Stomach (tissue), 9 donors: ENCODE data around the gene PPP3R1. TPM values are rescaled to one million over a fixed set of nuclear protein-coding genes. Genes with fewer than 3 reads are reported as not detected.

Experiments used
- DNase-seq, 2 donors: peaks; one replicate each; pipeline versions ENCODE4 v3.0.0 to v3.0.0-alpha.2; 2013 to 2019
- H3K27ac ChIP-seq, 5 donors: fragments of 200-600 bp in 4 of 5; sonication (generic) in 4 of 5; one replicate each; pipeline ENCODE4 v1.5.1; 2013 to 2019; ENCODE audit warnings: mild to moderate bottlenecking in 1 of 5, moderate library complexity in 1 of 5
- H3K27me3 ChIP-seq, 3 donors: fragments of 200-600 bp; sonication (generic); one replicate each; pipeline ENCODE4 v1.5.1; 2017 to 2019; ENCODE audit warnings: mixed run types in 1 of 3
- H3K36me3 ChIP-seq, 4 donors: fragments of 200-600 bp; sonication (generic); 1 replicate in 3 of 4; 2 replicates in 1 of 4; pipeline ENCODE4 v1.5.1; 2016 to 2019
- H3K4me1 ChIP-seq, 4 donors: fragments of 200-600 bp; sonication (generic); one replicate each; pipeline ENCODE4 v1.5.1; 2016 to 2019
- H3K4me3 ChIP-seq, 4 donors: fragments of 200-600 bp; sonication (generic) in 3 of 4; one replicate each; pipeline ENCODE4 v1.5.1; 2016 to 2019; ENCODE audit warnings: mild to moderate bottlenecking in 1 of 4
- H3K9me3 ChIP-seq, 4 donors: fragments of 200-600 bp; sonication (generic); one replicate each; pipeline ENCODE4 v1.5.1; 2016 to 2019
- CTCF ChIP-seq, 7 experiments: fragments of 450-650 bp in 4 of 7; fragments of 200-600 bp in 3 of 7; sonication (generic) in 3 of 7; IDR thresholded peaks; one replicate each; pipeline ENCODE4 v1.5.1; 2016 to 2019; ENCODE audit warnings: antibody characterized with exemption in 7 of 7, control low read depth in 2 of 7, mild to moderate bottlenecking in 1 of 7
- EP300 ChIP-seq: sonication (generic); formaldehyde crosslinking; IDR thresholded peaks from one replicate; pipeline ENCODE4 v1.6.1; 2017; ENCODE audit warnings: antibody characterized with exemption
- POLR2A ChIP-seq, 4 donors: fragments of 450-650 bp; IDR thresholded peaks; one replicate each; pipeline ENCODE4 v1.6.1; 2016; ENCODE audit warnings: antibody characterized with exemption in 4 of 4, control low read depth in 2 of 4, mild to moderate bottlenecking in 1 of 4, moderate library complexity in 1 of 4
- POLR2AphosphoS5 ChIP-seq, 3 donors: sonication (generic); formaldehyde crosslinking; IDR thresholded peaks; one replicate each; pipeline ENCODE4 v1.6.1; 2016; ENCODE audit warnings: antibody characterized with exemption in 3 of 3
- WGBS, 5 donors: extraction: QIAGEN DNeasy Blood & Tissue Kit in 3 of 5; methylation state at CpG; one replicate each; pipeline versions ENCODE4 v1.1.5 to v1.1.7; 2013 to 2018; 5-methylcytosine and 5-hydroxymethylcytosine counted together
- intact Hi-C: fragments of 100-400 bp; cut with DNase I; formaldehyde crosslinking; loops from one replicate; pipeline ENCODE4 v1.15.1; 2023; ENCODE audit warnings: low total_unique reads
- polyA plus RNA-seq, 3 donors: library from polyadenylated mRNA; stranded (reverse); fragments of 200-250 nt; gene quantifications; one replicate each; pipeline ENCODE4 v1.2.3, GENCODE V29; 2013
- total RNA-seq, 5 donors: library from RNA; depleted of rRNA; stranded (reverse); fragments of >200 nt; gene quantifications; one replicate each; pipeline versions ENCODE4 v1.1.0 to v1.2.3, GENCODE V29; 2014 to 2016
- donor health status: healthy with polysubstance abuse.
- donor health status: Bipolar disorder and iron deficiency.
- donor health status: healthy.

Gene PPP3R1
- total and polyA plus RNA-seq, 8 donors: 1.2 to 65.7 (median 19.8) TPM

GRCh38 chr2:68203587-68203986, 48.7 kb downstream of the PPP3R1 start:
- H3K36me3 ChIP-seq: peaks cover 0 to 5% (median 0%) of the 10 kb centered on the region in 4 donors
- intact Hi-C loops: no loop called here
- H3K4me1 ChIP-seq: peaks cover 12 to 72% (median 38%) of the 10 kb centered on the region in 4 donors
- no peaks in the 10 kb centered on the region for H3K9me3 ChIP-seq
- WGBS, 5 donors: 25 to 33% (median 28%) methylated on average over 3 of the region's 3 CpGs
- peak overlapping the region in 1 of 5 donors; percentile 27 for H3K27ac ChIP-seq
- TF ChIP-seq POLR2AphosphoS5 (IDR thresholded peaks at IDR 0.05) (no peak), EP300 (no peak), CTCF (IDR thresholded peaks at IDR 0.05) (no peak), POLR2A (IDR thresholded peaks at IDR 0.05) (no peak)
- no peaks in the 10 kb centered on the region for H3K27me3 ChIP-seq
- no peak overlapping the region for H3K4me3 ChIP-seq
- no peak for DNase-seq

- H3K27me3 ChIP-seq: no peaks in the 10 kb centered on the region
- no peak for DNase-seq
- peak in 1 of 3 donors; percentile 6 for TF ChIP-seq POLR2AphosphoS5 (IDR thresholded peaks at IDR 0.05)
- TF ChIP-seq CTCF (IDR thresholded peaks at IDR 0.05): no peak
- no peak overlapping the region for H3K27ac ChIP-seq
- no peak overlapping the region for H3K4me3 ChIP-seq
- H3K4me1 ChIP-seq: peaks cover 9 to 65% (median 39%) of the 10 kb centered on the region in 4 donors
- no peaks in the 10 kb centered on the region for H3K36me3 ChIP-seq
- intact Hi-C loops: no loop called here
- no peaks in the 10 kb centered on the region for H3K9me3 ChIP-seq
- 70 to 84% (median 75%) methylated on average over 4 of the region's 4 CpGs for WGBS, 5 donors
These were observed 52.1 kb downstream of the PPP3R1 start for GRCh38 chr2:68200157-68200787.

- intact Hi-C loops: loop anchor here (10.0 kb wide), 1 partner anchor 49 kb away; no protein-coding TSS in a partner anchor
- WGBS, 5 donors: 38 to 97% (median 51%) methylated on average over 4 of the region's 4 CpGs
- H3K36me3 ChIP-seq: no peaks in the 10 kb centered on the region
These were observed 56.1 kb downstream of the PPP3R1 start for GRCh38 chr2:68196120-68196716.

GRCh38 chr2:68195096-68195495, 57.2 kb downstream of the PPP3R1 start:
- no peaks in the 10 kb centered on the region for H3K9me3 ChIP-seq
- intact Hi-C loops: loop anchor here (10.0 kb wide), 1 partner anchor 50 kb away; no protein-coding TSS in a partner anchor

More at GRCh38 chr2:68196120-68196716, 56.1 kb downstream of the PPP3R1 start:
- Histone ChIP-seq H3K27me3 (no peaks in the 10 kb centered on the region), H3K27ac (no peak overlapping the region), H3K4me1 (peaks cover 20 to 79% (median 40%) of the 10 kb centered on the region in 4 donors), H3K4me3 (no peak overlapping the region), H3K9me3 (no peaks in the 10 kb centered on the region)
- TF ChIP-seq CTCF (IDR thresholded peaks at IDR 0.05) (peak in 3 of 7 experiments; percentile 49 to 73 (median 66)), EP300 (no peak), POLR2AphosphoS5 (IDR thresholded peaks at IDR 0.05) (no peak)
- peak in 1 of 2 donors; percentile 71 for DNase-seq

More at GRCh38 chr2:68195096-68195495, 57.2 kb downstream of the PPP3R1 start:
- Histone ChIP-seq H3K4me3 (no peak overlapping the region), H3K36me3 (no peaks in the 10 kb centered on the region), H3K4me1 (peaks cover 20 to 80% (median 42%) of the 10 kb centered on the region in 4 donors), H3K27ac (no peak overlapping the region), H3K27me3 (no peaks in the 10 kb centered on the region)
- no peak for DNase-seq
- TF ChIP-seq EP300: no peak
- TF ChIP-seq CTCF (IDR thresholded peaks at IDR 0.05): no peak
- no peak for TF ChIP-seq POLR2AphosphoS5 (IDR thresholded peaks at IDR 0.05)
- TF ChIP-seq POLR2A (IDR thresholded peaks at IDR 0.05): no peak
